Measurements from ENCODE around the gene ZNF610.

DNA sequence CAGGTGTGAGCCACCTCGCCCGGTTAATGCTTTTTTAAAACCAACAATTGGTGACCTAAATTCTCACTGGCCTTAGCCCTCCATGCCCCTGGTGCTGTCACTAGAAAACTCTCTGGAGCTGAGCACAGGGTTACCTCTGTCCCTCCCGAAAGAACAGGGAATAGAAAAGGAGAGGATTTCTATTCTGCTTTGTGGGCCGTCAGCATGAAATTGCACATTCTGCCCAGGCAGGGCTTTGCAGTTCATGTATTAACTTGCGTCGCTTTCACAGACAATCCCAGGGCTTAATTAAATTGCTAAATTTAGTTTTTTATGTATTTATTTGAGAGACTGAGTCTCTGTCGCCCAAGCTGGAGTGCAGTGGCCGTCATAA, 39.7 kb upstream of the ZNF610 start:
- TF ChIP-seq EZH2phosphoT487 (IDR thresholded peaks at IDR 0.05; ENCODE audit: borderline replicate concordance) = no peak
- TF ChIP-seq, protein P1, sequence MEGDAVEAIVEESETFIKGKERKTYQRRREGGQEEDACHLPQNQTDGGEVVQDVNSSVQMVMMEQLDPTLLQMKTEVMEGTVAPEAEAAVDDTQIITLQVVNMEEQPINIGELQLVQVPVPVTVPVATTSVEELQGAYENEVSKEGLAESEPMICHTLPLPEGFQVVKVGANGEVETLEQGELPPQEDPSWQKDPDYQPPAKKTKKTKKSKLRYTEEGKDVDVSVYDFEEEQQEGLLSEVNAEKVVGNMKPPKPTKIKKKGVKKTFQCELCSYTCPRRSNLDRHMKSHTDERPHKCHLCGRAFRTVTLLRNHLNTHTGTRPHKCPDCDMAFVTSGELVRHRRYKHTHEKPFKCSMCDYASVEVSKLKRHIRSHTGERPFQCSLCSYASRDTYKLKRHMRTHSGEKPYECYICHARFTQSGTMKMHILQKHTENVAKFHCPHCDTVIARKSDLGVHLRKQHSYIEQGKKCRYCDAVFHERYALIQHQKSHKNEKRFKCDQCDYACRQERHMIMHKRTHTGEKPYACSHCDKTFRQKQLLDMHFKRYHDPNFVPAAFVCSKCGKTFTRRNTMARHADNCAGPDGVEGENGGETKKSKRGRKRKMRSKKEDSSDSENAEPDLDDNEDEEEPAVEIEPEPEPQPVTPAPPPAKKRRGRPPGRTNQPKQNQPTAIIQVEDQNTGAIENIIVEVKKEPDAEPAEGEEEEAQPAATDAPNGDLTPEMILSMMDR (conservative IDR thresholded peaks at IDR 0.05; ENCODE audit: low read length) = no peak

Measured in Loucy (cell line).